ENCODE results near the gene PLCH1. TPM values are rescaled to one million over a fixed set of nuclear protein-coding genes. Genes with fewer than 3 reads are reported as not detected.

The PLCH1 gene
- total RNA-seq, 1 experiment from 2014 or later: 3.8 TPM

GRCh38 chr3:155457591-155457990, 287.3 kb downstream of the PLCH1 start:
- H3K36me3 ChIP-seq (ENCODE audit: control insufficient read depth in 1 of 2, insufficient read depth in 2 of 2, low read length in 2 of 2): no peaks in the 10 kb centered on the region
- H3K9me2 ChIP-seq (ENCODE audit: insufficient read depth): no peaks in the 10 kb centered on the region
- H3K27me3 ChIP-seq (ENCODE audit: insufficient read depth, low read length): no peaks in the 10 kb centered on the region
- intact Hi-C loops (cut with micrococcal nuclease): no loop called here
- H3K27ac ChIP-seq (ENCODE audit: low read depth, low read length): no peak overlapping the region
- no TSS peak for BruUV-seq (replicated peaks)
- no peak overlapping the region for H3K4me2 ChIP-seq (ENCODE audit: low read length)
- DNase-seq (ENCODE audit: low read depth, low spot score) (no peak), ATAC-seq (no peak)
- no peak for TF ChIP-seq MAX (IDR thresholded peaks at IDR 0.05)
- no peak for TF ChIP-seq ZNF274 (IDR thresholded peaks at IDR 0.05; ENCODE audit: low read depth, low read length)
- no peak for TF ChIP-seq POLR2A (IDR thresholded peaks at IDR 0.05; ENCODE audit: borderline replicate concordance, extremely low read depth, insufficient read depth, insufficient read length)
- TF ChIP-seq, protein P1, sequence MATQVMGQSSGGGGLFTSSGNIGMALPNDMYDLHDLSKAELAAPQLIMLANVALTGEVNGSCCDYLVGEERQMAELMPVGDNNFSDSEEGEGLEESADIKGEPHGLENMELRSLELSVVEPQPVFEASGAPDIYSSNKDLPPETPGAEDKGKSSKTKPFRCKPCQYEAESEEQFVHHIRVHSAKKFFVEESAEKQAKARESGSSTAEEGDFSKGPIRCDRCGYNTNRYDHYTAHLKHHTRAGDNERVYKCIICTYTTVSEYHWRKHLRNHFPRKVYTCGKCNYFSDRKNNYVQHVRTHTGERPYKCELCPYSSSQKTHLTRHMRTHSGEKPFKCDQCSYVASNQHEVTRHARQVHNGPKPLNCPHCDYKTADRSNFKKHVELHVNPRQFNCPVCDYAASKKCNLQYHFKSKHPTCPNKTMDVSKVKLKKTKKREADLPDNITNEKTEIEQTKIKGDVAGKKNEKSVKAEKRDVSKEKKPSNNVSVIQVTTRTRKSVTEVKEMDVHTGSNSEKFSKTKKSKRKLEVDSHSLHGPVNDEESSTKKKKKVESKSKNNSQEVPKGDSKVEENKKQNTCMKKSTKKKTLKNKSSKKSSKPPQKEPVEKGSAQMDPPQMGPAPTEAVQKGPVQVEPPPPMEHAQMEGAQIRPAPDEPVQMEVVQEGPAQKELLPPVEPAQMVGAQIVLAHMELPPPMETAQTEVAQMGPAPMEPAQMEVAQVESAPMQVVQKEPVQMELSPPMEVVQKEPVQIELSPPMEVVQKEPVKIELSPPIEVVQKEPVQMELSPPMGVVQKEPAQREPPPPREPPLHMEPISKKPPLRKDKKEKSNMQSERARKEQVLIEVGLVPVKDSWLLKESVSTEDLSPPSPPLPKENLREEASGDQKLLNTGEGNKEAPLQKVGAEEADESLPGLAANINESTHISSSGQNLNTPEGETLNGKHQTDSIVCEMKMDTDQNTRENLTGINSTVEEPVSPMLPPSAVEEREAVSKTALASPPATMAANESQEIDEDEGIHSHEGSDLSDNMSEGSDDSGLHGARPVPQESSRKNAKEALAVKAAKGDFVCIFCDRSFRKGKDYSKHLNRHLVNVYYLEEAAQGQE (IDR thresholded peaks at IDR 0.05; ENCODE audit: low read depth): no peak
- no peak for TF ChIP-seq RAD21 (IDR thresholded peaks at IDR 0.05; ENCODE audit: low read depth)
- TF ChIP-seq, protein P2, sequence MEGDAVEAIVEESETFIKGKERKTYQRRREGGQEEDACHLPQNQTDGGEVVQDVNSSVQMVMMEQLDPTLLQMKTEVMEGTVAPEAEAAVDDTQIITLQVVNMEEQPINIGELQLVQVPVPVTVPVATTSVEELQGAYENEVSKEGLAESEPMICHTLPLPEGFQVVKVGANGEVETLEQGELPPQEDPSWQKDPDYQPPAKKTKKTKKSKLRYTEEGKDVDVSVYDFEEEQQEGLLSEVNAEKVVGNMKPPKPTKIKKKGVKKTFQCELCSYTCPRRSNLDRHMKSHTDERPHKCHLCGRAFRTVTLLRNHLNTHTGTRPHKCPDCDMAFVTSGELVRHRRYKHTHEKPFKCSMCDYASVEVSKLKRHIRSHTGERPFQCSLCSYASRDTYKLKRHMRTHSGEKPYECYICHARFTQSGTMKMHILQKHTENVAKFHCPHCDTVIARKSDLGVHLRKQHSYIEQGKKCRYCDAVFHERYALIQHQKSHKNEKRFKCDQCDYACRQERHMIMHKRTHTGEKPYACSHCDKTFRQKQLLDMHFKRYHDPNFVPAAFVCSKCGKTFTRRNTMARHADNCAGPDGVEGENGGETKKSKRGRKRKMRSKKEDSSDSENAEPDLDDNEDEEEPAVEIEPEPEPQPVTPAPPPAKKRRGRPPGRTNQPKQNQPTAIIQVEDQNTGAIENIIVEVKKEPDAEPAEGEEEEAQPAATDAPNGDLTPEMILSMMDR (IDR thresholded peaks at IDR 0.05 in 2 of 3, conservative IDR thresholded peaks at IDR 0.05 in 1 of 3; ENCODE audit: borderline replicate concordance in 1 of 3, insufficient read depth in 1 of 3, low read depth in 2 of 3, low read length in 2 of 3): no peak
- TF ChIP-seq FOSL1 (IDR thresholded peaks at IDR 0.05; ENCODE audit: low read depth): no peak
- no peak for TF ChIP-seq YY1 (IDR thresholded peaks at IDR 0.05; ENCODE audit: extremely low read depth, insufficient replicate concordance, low read depth, low read length)
- TF ChIP-seq EZH2phosphoT487 (IDR thresholded peaks at IDR 0.05; ENCODE audit: borderline replicate concordance): no peak
- TF ChIP-seq ZFX (IDR thresholded peaks at IDR 0.05): no peak
- no peak for TF ChIP-seq SIN3A (IDR thresholded peaks at IDR 0.05; ENCODE audit: low read depth)
- ChIA-PET CTCF (no interaction called here), POLR2A (no interaction called here), RAD21 (ENCODE audit: low non-redundant PET in 1 of 2, low total read pairs in 2 of 2, uncharacterized antibody in 2 of 2, unreplicated experiment in 2 of 2) (no interaction called here)
- no peak overlapping the region for H3K4me3 ChIP-seq (replicated peaks in 1 of 2; ENCODE audit: low read depth in 1 of 2, low read length in 2 of 2)
- H2AFZ ChIP-seq (ENCODE audit: low read depth, low read length, poor library complexity, severe bottlenecking): no peak overlapping the region
- H3K79me2 ChIP-seq (ENCODE audit: insufficient read depth, low read length): no peaks in the 10 kb centered on the region
- no peak overlapping the region for H3K9ac ChIP-seq (ENCODE audit: low read length)
- H3K4me1 ChIP-seq (ENCODE audit: control insufficient read depth in 1 of 2, insufficient read depth in 2 of 2, low read length in 2 of 2): no peaks in the 10 kb centered on the region
- no peaks in the 10 kb centered on the region for H3K9me3 ChIP-seq (ENCODE audit: control insufficient read depth in 1 of 2, insufficient read depth in 1 of 2, low read depth in 1 of 2, low read length in 2 of 2)
- no peaks in the 10 kb centered on the region for H4K20me1 ChIP-seq (ENCODE audit: insufficient read depth)
